DOHH2 (cell line): ENCODE measurements around the gene GREM2.

Experiments used
- CTCF ChIP-seq: fragments of 200-600 bp; sonication (generic); IDR thresholded peaks from one replicate; pipeline ENCODE4 v1.5.1; 2014; ENCODE audit warnings: antibody characterized with exemption, mild to moderate bottlenecking, low read depth, low read length; ENCODE audit not compliant: poor library complexity, severe bottlenecking
- EZH2phosphoT487 ChIP-seq: fragments of 200-600 bp; sonication (generic); IDR thresholded peaks from 2 replicates; pipeline ENCODE4 v1.6.1; 2017; ENCODE audit warnings: borderline replicate concordance, mild to moderate bottlenecking, antibody characterized with exemption, low read length, moderate library complexity, mixed read lengths

DNA sequence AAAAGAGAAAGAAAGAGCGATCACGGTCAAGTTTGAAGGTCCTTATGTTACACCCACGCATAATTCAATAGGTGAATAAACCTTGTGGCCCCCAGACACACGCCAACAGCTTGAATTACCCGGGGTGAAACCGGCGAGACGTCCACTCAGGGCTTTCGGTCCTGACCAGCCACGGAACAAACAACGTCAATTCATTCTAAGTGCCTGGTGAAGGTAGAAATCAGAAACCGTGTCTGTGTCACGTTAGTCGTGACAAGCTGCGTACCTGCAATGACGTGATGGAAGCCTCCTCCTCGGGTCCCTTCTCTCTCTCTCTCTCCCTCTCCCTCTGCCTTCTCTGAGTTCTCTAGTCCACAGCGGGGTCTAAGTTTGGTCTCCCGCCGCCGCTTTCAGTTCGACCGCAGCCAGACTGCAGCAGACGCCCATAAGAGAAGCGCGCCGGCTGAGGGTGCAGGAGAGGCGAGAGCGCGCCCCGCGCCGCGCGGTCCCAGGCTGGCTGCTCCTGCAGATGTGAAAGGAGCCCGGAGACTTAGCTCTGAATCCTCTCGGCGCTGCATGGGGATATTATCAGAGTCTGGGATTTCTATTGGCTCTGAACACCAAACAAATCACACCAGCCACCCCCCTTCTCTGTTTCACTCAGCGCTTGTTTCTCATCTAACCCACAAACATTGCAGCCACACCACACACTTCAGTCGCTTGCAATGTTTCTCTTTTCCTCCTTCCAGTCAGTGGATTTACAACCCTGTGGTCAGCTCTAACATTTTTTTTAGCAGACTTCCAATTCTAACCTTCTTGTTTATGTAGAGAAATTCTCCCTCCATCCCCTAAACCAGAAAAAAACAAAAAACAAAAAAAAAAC, at the start of gene GREM2:
- TF ChIP-seq CTCF (no peak), EZH2phosphoT487 (no peak)
